Measurements from ENCODE around the gene NAA38.
"Not testable (repeated sequence)": the region's sequence is repeated elsewhere in the genome, so short reads cannot be mapped to it uniquely, and the experiment has no call there.

The NAA38 gene

GRCh38 chr17:7814969-7815368 is 42.4 kb downstream of the NAA38 start:
- TF ChIP-seq POLR2AphosphoS5 (IDR thresholded peaks at IDR 0.05; ENCODE audit: low read depth, low read length) (no peak), PAX5 (IDR thresholded peaks at IDR 0.05; ENCODE audit: insufficient read depth, low read length, severe bottlenecking) (no peak), TAF1 (IDR thresholded peaks at IDR 0.05; ENCODE audit: low read depth, low read length) (no peak), POU2F2 (IDR thresholded peaks at IDR 0.05; ENCODE audit: low read depth, low read length) (no peak), POLR2A (IDR thresholded peaks at IDR 0.05; ENCODE audit: low read depth, low read length) (no peak)
- FAIRE-seq (no peak), DNase-seq (ENCODE audit: insufficient read length, low spot score) (no peak)

GRCh38 chr17:7811251-7811650 is 46.1 kb downstream of the NAA38 start:
- no peak for FAIRE-seq
- TF ChIP-seq POU2F2 (IDR thresholded peaks at IDR 0.05; ENCODE audit: low read depth, low read length) (no peak), SPI1 (IDR thresholded peaks at IDR 0.05; ENCODE audit: low read depth, low read length) (no peak), PAX5 (IDR thresholded peaks at IDR 0.05; ENCODE audit: insufficient read depth, low read length, severe bottlenecking) (no peak), POLR2AphosphoS5 (IDR thresholded peaks at IDR 0.05; ENCODE audit: low read depth, low read length) (no peak), TAF1 (IDR thresholded peaks at IDR 0.05; ENCODE audit: low read depth, low read length) (no peak), POLR2A (IDR thresholded peaks at IDR 0.05; ENCODE audit: low read depth, low read length) (no peak)
- DNase-seq (ENCODE audit: insufficient read length, low spot score) = no peak

DNA sequence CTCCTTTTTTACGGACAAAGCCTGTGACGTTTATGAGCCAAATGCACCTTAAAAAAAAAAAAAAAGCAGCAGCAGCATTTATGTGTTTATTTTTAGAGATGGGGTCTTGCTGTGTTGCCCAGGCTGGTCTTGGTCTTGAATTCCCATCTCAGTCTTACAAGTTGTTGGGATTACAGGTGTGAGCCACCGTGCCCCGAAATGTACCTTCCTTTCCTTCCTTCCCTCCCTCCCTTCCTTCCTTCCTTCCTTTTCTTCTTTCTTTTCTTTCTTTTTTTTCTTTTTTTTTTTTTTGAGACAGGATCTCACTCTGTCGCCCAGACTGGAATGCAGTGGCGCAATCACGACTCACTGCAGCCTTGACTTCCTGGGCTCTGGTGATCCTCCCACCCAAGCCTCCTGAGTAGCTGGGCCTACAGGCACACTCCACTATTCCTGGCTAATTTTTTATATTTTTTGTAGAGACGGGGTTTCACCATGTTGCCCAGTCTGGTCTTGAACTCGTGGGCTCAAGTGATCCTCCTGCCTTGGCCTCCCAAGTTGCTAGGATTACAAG is 47.5 kb downstream of the NAA38 start:
- FAIRE-seq; DNase-seq (ENCODE audit: insufficient read length, low spot score): not testable (repeated sequence)

- no peak for DNase-seq (ENCODE audit: insufficient read length, low spot score)
- TF ChIP-seq TAF1 (IDR thresholded peaks at IDR 0.05; ENCODE audit: low read depth, low read length) = no peak
- no peak for TF ChIP-seq POU2F2 (IDR thresholded peaks at IDR 0.05; ENCODE audit: low read depth, low read length)
- TF ChIP-seq SPI1 (IDR thresholded peaks at IDR 0.05; ENCODE audit: low read depth, low read length) = no peak
- no peak for TF ChIP-seq POLR2A (IDR thresholded peaks at IDR 0.05; ENCODE audit: low read depth, low read length)
- no peak for TF ChIP-seq POLR2AphosphoS5 (IDR thresholded peaks at IDR 0.05; ENCODE audit: low read depth, low read length)
- no peak for TF ChIP-seq PAX5 (IDR thresholded peaks at IDR 0.05; ENCODE audit: insufficient read depth, low read length, severe bottlenecking)
- no peak for FAIRE-seq
Observed at GRCh38 chr17:7809086-7809790, 48.1 kb downstream of the NAA38 start.

DNA sequence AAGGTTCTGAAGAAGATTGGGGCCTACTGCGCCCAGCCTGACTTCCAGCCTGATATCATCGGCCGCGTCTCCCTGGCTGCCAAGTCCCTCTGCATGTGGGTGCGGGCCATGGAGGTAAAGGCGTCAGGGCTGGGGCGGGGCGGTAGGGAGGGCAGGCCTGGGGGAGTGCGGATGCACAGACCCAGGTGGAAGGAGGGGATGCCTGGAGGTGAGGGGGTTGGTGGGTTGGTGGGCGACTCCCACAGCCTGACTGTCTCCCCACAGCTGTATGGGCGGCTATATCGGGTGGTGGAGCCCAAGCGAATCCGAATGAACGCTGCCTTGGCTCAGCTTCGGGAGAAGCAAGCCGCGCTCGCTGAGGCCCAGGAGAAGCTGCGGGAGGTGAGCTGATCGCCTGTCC is 50.2 kb downstream of the NAA38 start:
- FAIRE-seq (no peak), DNase-seq (ENCODE audit: insufficient read length, low spot score) (no peak)
- TF ChIP-seq TAF1 (IDR thresholded peaks at IDR 0.05; ENCODE audit: low read depth, low read length) (no peak), PAX5 (IDR thresholded peaks at IDR 0.05; ENCODE audit: insufficient read depth, low read length, severe bottlenecking) (no peak), SPI1 (IDR thresholded peaks at IDR 0.05; ENCODE audit: low read depth, low read length) (no peak), POU2F2 (IDR thresholded peaks at IDR 0.05; ENCODE audit: low read depth, low read length) (no peak), POLR2A (IDR thresholded peaks at IDR 0.05; ENCODE audit: low read depth, low read length) (no peak), POLR2AphosphoS5 (IDR thresholded peaks at IDR 0.05; ENCODE audit: low read depth, low read length) (no peak)
